Calu3 (cell line): Measurements from ENCODE around the gene GPATCH2. TPM values are rescaled to one million over a fixed set of nuclear protein-coding genes. Genes with fewer than 3 reads are reported as not detected.

ENCODE experiments used
- BruUV-seq: library from RNA; stranded (reverse); fragments of 400-500 nt; replicated peaks from 2 replicates; lab custom pipeline; 2021; lab: Mats Ljungman, UMichigan
- CTCF ChIA-PET: fragments of 300-600 bp; sonication (Branson Sonifier 250); formaldehyde crosslinking; loops from one replicate; lab custom pipeline; 2022; ENCODE audit warnings: antibody characterized with exemption; lab: Charles Lee
- DNase-seq: peaks from one replicate; pipeline ENCODE4 v3.0.0; 2022
- H3K27ac Mint-ChIP-seq: one replicate; pipeline ENCODE4 v1.8.0; 2022; ENCODE audit warnings: mixed read lengths; ENCODE audit not compliant: unreplicated experiment
- H3K27me3 Mint-ChIP-seq: one replicate; pipeline ENCODE4 v1.8.0; 2022; ENCODE audit warnings: mixed read lengths; ENCODE audit not compliant: unreplicated experiment
- H3K36me3 Mint-ChIP-seq: one replicate; pipeline ENCODE4 v1.8.0; 2022; ENCODE audit warnings: mild to moderate bottlenecking, moderate library complexity, mixed read lengths; ENCODE audit not compliant: insufficient read depth, unreplicated experiment
- H3K4me1 Mint-ChIP-seq: one replicate; pipeline ENCODE4 v1.8.0; 2022; ENCODE audit warnings: mild to moderate bottlenecking, low read depth, mixed read lengths; ENCODE audit not compliant: unreplicated experiment
- H3K4me3 Mint-ChIP-seq: one replicate; pipeline ENCODE4 v1.8.0; 2022; ENCODE audit warnings: mild to moderate bottlenecking, low read depth, moderate library complexity, mixed read lengths; ENCODE audit not compliant: unreplicated experiment
- H3K9me3 Mint-ChIP-seq: one replicate; pipeline ENCODE4 v1.8.0; 2022; ENCODE audit warnings: low read depth, mixed read lengths; ENCODE audit not compliant: unreplicated experiment
- CTCF ChIP-seq: fragments of 200-600 bp; IDR thresholded peaks from one replicate; pipeline ENCODE4 v1.8.0; 2022; ENCODE audit warnings: antibody characterized with exemption; ENCODE audit not compliant: unreplicated experiment
- intact Hi-C: fragments of 100-400 bp; cut with micrococcal nuclease; formaldehyde crosslinking; loops from one replicate; pipeline ENCODE4 v1.10.0; 2022; ENCODE audit not compliant: unreplicated experiment
- total RNA-seq: library from RNA; stranded (reverse); gene quantifications from 2 replicates; pipeline ENCODE4 v1.2.3, GENCODE V29; 2022

Gene GPATCH2
- total RNA-seq, 1 experiment from 2014 or later, result 22.4 TPM

DNA sequence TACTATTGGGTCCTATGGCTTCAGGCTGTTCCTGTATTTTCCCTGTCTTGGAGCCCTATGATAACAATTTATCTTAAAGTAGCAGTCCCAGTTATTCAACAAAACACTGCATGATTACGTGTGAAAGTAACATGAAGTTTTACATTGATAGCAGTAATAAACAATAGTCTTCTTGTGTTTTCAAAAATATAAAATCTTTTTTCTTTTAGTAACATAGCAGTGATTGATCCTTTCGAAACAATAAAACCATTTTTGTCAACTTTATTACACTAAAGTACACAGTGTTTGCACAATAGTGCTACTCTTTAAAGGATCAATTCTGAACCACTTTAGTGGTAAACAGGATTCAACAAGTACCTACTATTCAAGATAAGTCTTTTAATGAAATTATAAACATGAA lies 90.6 kb downstream of the GPATCH2 start:
- no peak overlapping the region for H3K27ac Mint-ChIP-seq
- intact Hi-C loops, result no loop called here
- CTCF ChIA-PET, result no interaction called here
- H3K4me1 Mint-ChIP-seq, result no peaks in the 10 kb centered on the region
- H3K4me3 Mint-ChIP-seq, result no peak overlapping the region
- no peaks in the 10 kb centered on the region for H3K27me3 Mint-ChIP-seq
- H3K36me3 Mint-ChIP-seq, result no peaks in the 10 kb centered on the region
- no peak for DNase-seq
- no peak for TF ChIP-seq CTCF
- no peaks in the 10 kb centered on the region for H3K9me3 Mint-ChIP-seq
- no TSS peak for BruUV-seq

DNA sequence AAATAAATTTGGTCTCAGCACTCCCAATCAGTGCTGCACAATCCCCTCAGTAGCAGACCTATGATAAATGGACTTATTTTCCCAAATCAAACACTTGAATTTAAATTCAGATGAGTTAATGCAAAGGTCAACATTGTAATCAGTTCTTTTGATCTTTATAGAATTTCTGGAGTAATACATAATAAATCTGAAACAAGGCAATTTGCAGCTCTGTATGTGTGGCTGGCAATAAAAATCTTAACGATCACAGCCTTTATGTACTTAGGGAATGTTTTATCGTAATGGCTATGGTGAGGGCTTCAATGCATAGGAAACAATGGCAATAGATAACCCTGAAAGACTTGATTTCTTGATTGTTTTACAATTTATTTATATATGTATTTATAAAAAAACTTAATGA lies 91.4 kb downstream of the GPATCH2 start:
- Mint-ChIP-seq H3K4me3 (no peak overlapping the region), H3K4me1 (peaks cover 4% of the 10 kb centered on the region), H3K36me3 (no peaks in the 10 kb centered on the region), H3K9me3 (no peaks in the 10 kb centered on the region), H3K27me3 (no peaks in the 10 kb centered on the region), H3K27ac (no peak overlapping the region)
- no peak for DNase-seq
- BruUV-seq, result no TSS peak
- intact Hi-C loops, result no loop called here
- CTCF ChIA-PET, result interaction anchor here (0.6 kb wide), 1 partner anchor 11 kb away, joined by 3 read pairs; no protein-coding TSS in a partner anchor
- TF ChIP-seq CTCF, result no peak

DNA sequence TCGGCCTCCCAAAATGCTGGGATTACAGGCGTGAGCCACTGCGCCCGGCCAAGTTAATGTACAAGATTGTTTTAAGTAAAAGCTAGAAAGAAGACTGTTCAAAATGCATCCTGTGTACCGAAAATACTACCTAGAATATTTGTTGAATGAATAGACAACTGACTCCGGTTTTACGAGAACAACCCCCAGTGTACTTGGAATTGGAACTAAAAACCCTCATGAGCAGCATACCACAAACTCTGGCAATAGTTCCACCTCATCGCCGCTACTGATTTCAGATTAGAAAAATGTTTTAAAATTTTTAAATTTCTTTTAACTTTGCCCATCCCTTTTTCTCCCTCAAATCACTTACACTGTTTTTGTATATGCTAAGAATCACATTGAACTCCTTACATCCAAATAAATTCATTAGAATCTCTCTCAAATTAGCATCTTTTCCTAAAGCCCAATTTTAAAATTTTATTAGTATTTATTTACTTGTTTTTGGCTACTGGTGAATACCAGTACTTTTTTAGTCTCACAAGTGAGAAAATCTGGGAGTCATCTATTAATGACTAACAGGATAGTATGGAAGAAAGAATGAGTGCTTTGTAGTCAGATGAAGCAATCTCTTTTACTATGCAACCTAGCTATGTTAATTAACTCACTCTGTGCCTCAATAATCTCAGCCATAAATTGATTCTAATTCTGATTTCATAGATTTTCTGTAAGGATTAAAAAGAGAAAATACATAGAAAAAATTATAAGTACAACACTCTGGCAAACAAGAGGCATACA lies 95.1 kb downstream of the GPATCH2 start:
- H3K36me3 Mint-ChIP-seq, result no peaks in the 10 kb centered on the region
- H3K4me1 Mint-ChIP-seq, result peaks cover 16% of the 10 kb centered on the region
- no peaks in the 10 kb centered on the region for H3K9me3 Mint-ChIP-seq
- TF ChIP-seq CTCF, result no peak
- no peaks in the 10 kb centered on the region for H3K27me3 Mint-ChIP-seq
- H3K4me3 Mint-ChIP-seq, result no peak overlapping the region
- peak overlapping the region; percentile 50 for H3K27ac Mint-ChIP-seq
- no peak for DNase-seq
- CTCF ChIA-PET, result no interaction called here
- intact Hi-C loops, result no loop called here
- BruUV-seq, result no TSS peak

DNA sequence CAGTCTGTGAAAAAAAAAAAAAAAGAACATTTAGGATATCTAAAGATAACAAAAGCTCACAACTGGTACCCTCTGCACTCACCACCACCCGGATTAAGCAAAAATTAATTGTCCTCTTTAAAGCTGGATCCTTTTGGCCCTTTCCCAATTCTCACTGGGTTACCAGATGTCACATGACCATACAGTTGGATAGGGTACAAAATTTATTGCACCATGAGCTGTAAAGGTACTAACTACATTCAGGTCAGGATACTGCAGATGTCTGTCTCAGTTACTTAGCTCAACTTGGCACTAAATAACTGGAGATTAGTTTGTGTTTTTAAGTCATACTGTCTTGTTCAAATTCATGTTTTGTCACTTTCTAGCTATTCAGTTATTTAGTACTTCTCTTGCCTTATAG lies 96.3 kb downstream of the GPATCH2 start:
- DNase-seq, result no peak
- CTCF ChIA-PET, result interaction anchor here (0.6 kb wide), 1 partner anchor 68 kb away, joined by 4 read pairs; no protein-coding TSS in a partner anchor
- Mint-ChIP-seq H3K36me3 (no peaks in the 10 kb centered on the region), H3K27ac (no peak overlapping the region), H3K27me3 (no peaks in the 10 kb centered on the region), H3K4me3 (no peak overlapping the region), H3K4me1 (peaks cover 16% of the 10 kb centered on the region), H3K9me3 (peaks cover 3% of the 10 kb centered on the region)
- no peak for TF ChIP-seq CTCF
- no TSS peak for BruUV-seq
- intact Hi-C loops, result no loop called here
